H9 (cell line): ENCODE results near the gene PRTFDC1. TPM values are rescaled to one million over a fixed set of nuclear protein-coding genes. Genes with fewer than 3 reads are reported as not detected.

Experiments
- DNase-seq: peaks from one replicate; pipeline ENCODE4 v3.0.0-alpha.2; 2017
- H2AFZ ChIP-seq: one replicate; pipeline ENCODE4 v1.6.1; 2013; ENCODE audit warnings: mild to moderate bottlenecking, low read length, control low read depth, moderate library complexity
- H2AK5ac ChIP-seq: 2 replicates; pipeline ENCODE4 v1.6.1; 2013; ENCODE audit warnings: low read length, control low read depth, mixed read lengths; ENCODE audit not compliant: insufficient read length
- H2BK120ac ChIP-seq: one replicate; pipeline ENCODE4 v1.6.1; 2013; ENCODE audit warnings: low read depth, mild to moderate bottlenecking, low read length, control low read depth, inconsistent platforms; ENCODE audit not compliant: poor library complexity, severe bottlenecking
- H2BK12ac ChIP-seq: 2 replicates; pipeline ENCODE4 v1.6.1; 2013; ENCODE audit warnings: low read length, control low read depth, mixed read lengths, low read depth; ENCODE audit not compliant: insufficient read length
- H2BK15ac ChIP-seq: 2 replicates; pipeline ENCODE4 v1.6.1; 2013; ENCODE audit warnings: low read depth, low read length, control low read depth
- H2BK20ac ChIP-seq: one replicate; pipeline ENCODE4 v1.6.1; 2013; ENCODE audit warnings: low read depth, mild to moderate bottlenecking, low read length, control low read depth, inconsistent platforms; ENCODE audit not compliant: poor library complexity, severe bottlenecking
- H2BK5ac ChIP-seq: 2 replicates; pipeline ENCODE4 v1.6.1; 2013; ENCODE audit warnings: low read length, control low read depth, mixed read lengths; ENCODE audit not compliant: insufficient read length
- H3K14ac ChIP-seq: 2 replicates; pipeline ENCODE4 v1.6.1; 2013; ENCODE audit warnings: low read length, control low read depth; ENCODE audit not compliant: insufficient read depth
- H3K18ac ChIP-seq: 2 replicates; pipeline ENCODE4 v1.6.1; 2013; ENCODE audit warnings: low read depth, mild to moderate bottlenecking, mixed read lengths, low read length, control low read depth; ENCODE audit not compliant: insufficient read length
- H3K23ac ChIP-seq: 2 replicates; pipeline ENCODE4 v1.6.1; 2013; ENCODE audit warnings: low read length, control low read depth, mixed read lengths, low read depth; ENCODE audit not compliant: insufficient read length
- H3K23me2 ChIP-seq: 2 replicates; pipeline ENCODE4 v1.6.1; 2013; ENCODE audit warnings: low read depth, mild to moderate bottlenecking, mixed read lengths, low read length, control low read depth; ENCODE audit not compliant: insufficient read length, poor library complexity, severe bottlenecking
- H3K27ac ChIP-seq: 2 replicates; pipeline ENCODE4 v1.5.1; 2013; ENCODE audit warnings: low read length, control low read depth, mixed read lengths, low read depth; ENCODE audit not compliant: insufficient read length
- H3K27me3 ChIP-seq: 2 replicates; pipeline ENCODE4 v1.6.1; 2013; ENCODE audit warnings: low read length, control low read depth, inconsistent platforms; ENCODE audit not compliant: insufficient read depth
- H3K4ac ChIP-seq: 2 replicates; pipeline ENCODE4 v1.6.1; 2013; ENCODE audit warnings: low read depth, mild to moderate bottlenecking, control low read depth, inconsistent platforms, low read length, moderate library complexity
- H3K4me1 ChIP-seq: 2 replicates; pipeline ENCODE4 v1.6.1; 2013; ENCODE audit warnings: low read length, control low read depth, inconsistent platforms; ENCODE audit not compliant: insufficient read depth
- H3K4me2 ChIP-seq: 2 replicates; pipeline ENCODE4 v1.6.1; 2013; ENCODE audit warnings: low read length, control low read depth, mixed read lengths; ENCODE audit not compliant: insufficient read length, insufficient read depth
- H3K56ac ChIP-seq: 2 replicates; pipeline ENCODE4 v1.6.1; 2013; ENCODE audit warnings: low read depth, mild to moderate bottlenecking, mixed read lengths, low read length, control low read depth; ENCODE audit not compliant: insufficient read length
- H3K79me1 ChIP-seq: 2 replicates; pipeline ENCODE4 v1.6.1; 2013; ENCODE audit warnings: low read depth, mild to moderate bottlenecking, moderate library complexity, low read length, control low read depth, inconsistent platforms; ENCODE audit not compliant: insufficient read depth, poor library complexity, severe bottlenecking
- H3K79me2 ChIP-seq: 2 replicates; pipeline ENCODE4 v1.6.1; 2013; ENCODE audit warnings: low read length, control low read depth, inconsistent platforms; ENCODE audit not compliant: insufficient read depth
- H3K9ac ChIP-seq: 2 replicates; pipeline ENCODE4 v1.6.1; 2013; ENCODE audit warnings: low read length, control low read depth, mixed read lengths; ENCODE audit not compliant: insufficient read length; ENCODE audit errors: extremely low read depth
- H3K9me3 ChIP-seq: one replicate; pipeline ENCODE4 v1.6.1; 2013; ENCODE audit warnings: low read depth, low read length, inconsistent platforms; ENCODE audit not compliant: control insufficient read depth
- H3T11ph ChIP-seq: one replicate; pipeline ENCODE4 v1.6.1; 2013; ENCODE audit warnings: mild to moderate bottlenecking, low read length, control low read depth, inconsistent platforms
- H4K20me1 ChIP-seq: one replicate; pipeline ENCODE4 v1.6.1; 2013; ENCODE audit not compliant: control insufficient read depth, insufficient read length, insufficient read depth
- H4K5ac ChIP-seq: 2 replicates; pipeline ENCODE4 v1.6.1; 2013; ENCODE audit warnings: low read depth, mild to moderate bottlenecking, mixed read lengths, low read length, control low read depth; ENCODE audit not compliant: insufficient read length
- H4K8ac ChIP-seq: replicated peaks from 2 replicates; pipeline ENCODE4 v1.6.1; 2013; ENCODE audit warnings: low read length, control low read depth, mixed read lengths, low read depth; ENCODE audit not compliant: insufficient read length
- H4K91ac ChIP-seq: 2 replicates; pipeline ENCODE4 v1.6.1; 2013; ENCODE audit warnings: low read depth, mild to moderate bottlenecking, moderate library complexity, mixed read lengths, low read length, control low read depth; ENCODE audit not compliant: insufficient read length
- H3K27ac Mint-ChIP-seq, 3 experiments: 2 replicates in 2 of 3; 3 replicates in 1 of 3; pipeline ENCODE4 v1.8.0; 2020 to 2021; ENCODE audit warnings: mixed read lengths in 3 of 3, mild to moderate bottlenecking in 1 of 3, moderate library complexity in 1 of 3
- H3K27me3 Mint-ChIP-seq: 2 replicates; pipeline ENCODE4 v1.8.0; 2021; ENCODE audit warnings: low read depth, mild to moderate bottlenecking, moderate library complexity, mixed read lengths
- H3K36me3 Mint-ChIP-seq, 3 experiments: 2 replicates in 2 of 3; 3 replicates in 1 of 3; pipeline ENCODE4 v1.8.0; 2020 to 2021; ENCODE audit warnings: low read depth in 3 of 3, mixed read lengths in 3 of 3; ENCODE audit not compliant: insufficient read depth in 1 of 3
- H3K4me1 Mint-ChIP-seq, 2 experiments: 2 replicates each; pipeline ENCODE4 v1.8.0; 2020; ENCODE audit warnings: mixed read lengths in 2 of 2
- H3K4me3 Mint-ChIP-seq, 2 experiments: 2 replicates in 1 of 2; 3 replicates in 1 of 2; pipeline ENCODE4 v1.8.0; 2020 to 2021; ENCODE audit warnings: mild to moderate bottlenecking in 2 of 2, mixed read lengths in 2 of 2, moderate library complexity in 1 of 2
- H3K9me3 Mint-ChIP-seq, 2 experiments: 2 replicates in 1 of 2; 3 replicates in 1 of 2; pipeline ENCODE4 v1.8.0; 2020; ENCODE audit warnings: mild to moderate bottlenecking in 2 of 2, mixed read lengths in 2 of 2, moderate library complexity in 1 of 2
- CTCF ChIP-seq: fragments of 200-600 bp; sonication (generic); conservative IDR thresholded peaks from 3 replicates; pipeline ENCODE4 v1.8.0; 2021; ENCODE audit warnings: antibody characterized with exemption, mild to moderate bottlenecking
- WGBS: extraction: QIAGEN DNeasy Blood & Tissue Kit; methylation state at CpG from one replicate; pipeline ENCODE4 v1.1.7; 2013; ENCODE audit warnings: missing lambda C conversion rate, low lambda C conversion rate, mixed read lengths; ENCODE audit not compliant: insufficient read length; ENCODE audit errors: extremely low coverage; 5-methylcytosine and 5-hydroxymethylcytosine counted together
- total RNA-seq: library from RNA; stranded (reverse); gene quantifications from 2 replicates; pipeline ENCODE4 v1.2.1, GENCODE V29; 2021

Gene PRTFDC1
- total RNA-seq, 1 experiment from 2014 or later = 7.5 TPM

GRCh38 chr10:24854256-24854655 lies 98.2 kb downstream of the PRTFDC1 start:
- H3K4me1 ChIP-seq = peaks cover 12% of the 10 kb centered on the region; the same call in 1 of the 2 replicates
- WGBS = no CpG with 5 or more reads among the region's 6 CpGs
- H3K9me3 Mint-ChIP-seq = no peaks in the 10 kb centered on the region

More at GRCh38 chr10:24854256-24854655, 98.2 kb downstream of the PRTFDC1 start:
- Histone ChIP-seq H3K56ac (no peak overlapping the region), H4K5ac (no peak overlapping the region), H3K79me1 (no peaks in the 10 kb centered on the region), H3K18ac (no peak overlapping the region), H2BK12ac (no peak overlapping the region), H3K4me2 (no peak overlapping the region), H2BK15ac (no peak overlapping the region), H3K27me3 (no peaks in the 10 kb centered on the region), H3K4ac (no peak overlapping the region), H3K79me2 (no peaks in the 10 kb centered on the region), H3K23ac (no peak overlapping the region), H2BK5ac (no peak overlapping the region), H2AK5ac (no peak overlapping the region), H4K20me1 (no peaks in the 10 kb centered on the region), H4K91ac (no peak overlapping the region), H2AFZ (no peak overlapping the region), H3K14ac (no peak overlapping the region), H3K23me2 (no peaks in the 10 kb centered on the region), H3K27ac (no peak overlapping the region), H3K9me3 (no peaks in the 10 kb centered on the region), H4K8ac (no peak overlapping the region), H2BK120ac (no peak overlapping the region), H3T11ph (no peak overlapping the region), H3K9ac (no peak overlapping the region), H2BK20ac (no peak overlapping the region)
- H3K27me3 Mint-ChIP-seq = no peaks in the 10 kb centered on the region
- H3K4me3 Mint-ChIP-seq = no peak overlapping the region
- DNase-seq = no peak
- no peaks in the 10 kb centered on the region for H3K36me3 Mint-ChIP-seq
- peaks cover 48 to 52% of the 10 kb centered on the region in 2 experiments for H3K4me1 Mint-ChIP-seq
- no peak overlapping the region for H3K27ac Mint-ChIP-seq
- TF ChIP-seq CTCF = no peak
